Measurements from ENCODE around the gene OVOL2.
A peak's percentile ranks its signal among the peaks of the same experiment; 100 is the strongest.
"Not testable (repeated sequence)": the region's sequence is repeated elsewhere in the genome, so short reads cannot be mapped to it uniquely, and the experiment has no call there.

The OVOL2 gene

DNA sequence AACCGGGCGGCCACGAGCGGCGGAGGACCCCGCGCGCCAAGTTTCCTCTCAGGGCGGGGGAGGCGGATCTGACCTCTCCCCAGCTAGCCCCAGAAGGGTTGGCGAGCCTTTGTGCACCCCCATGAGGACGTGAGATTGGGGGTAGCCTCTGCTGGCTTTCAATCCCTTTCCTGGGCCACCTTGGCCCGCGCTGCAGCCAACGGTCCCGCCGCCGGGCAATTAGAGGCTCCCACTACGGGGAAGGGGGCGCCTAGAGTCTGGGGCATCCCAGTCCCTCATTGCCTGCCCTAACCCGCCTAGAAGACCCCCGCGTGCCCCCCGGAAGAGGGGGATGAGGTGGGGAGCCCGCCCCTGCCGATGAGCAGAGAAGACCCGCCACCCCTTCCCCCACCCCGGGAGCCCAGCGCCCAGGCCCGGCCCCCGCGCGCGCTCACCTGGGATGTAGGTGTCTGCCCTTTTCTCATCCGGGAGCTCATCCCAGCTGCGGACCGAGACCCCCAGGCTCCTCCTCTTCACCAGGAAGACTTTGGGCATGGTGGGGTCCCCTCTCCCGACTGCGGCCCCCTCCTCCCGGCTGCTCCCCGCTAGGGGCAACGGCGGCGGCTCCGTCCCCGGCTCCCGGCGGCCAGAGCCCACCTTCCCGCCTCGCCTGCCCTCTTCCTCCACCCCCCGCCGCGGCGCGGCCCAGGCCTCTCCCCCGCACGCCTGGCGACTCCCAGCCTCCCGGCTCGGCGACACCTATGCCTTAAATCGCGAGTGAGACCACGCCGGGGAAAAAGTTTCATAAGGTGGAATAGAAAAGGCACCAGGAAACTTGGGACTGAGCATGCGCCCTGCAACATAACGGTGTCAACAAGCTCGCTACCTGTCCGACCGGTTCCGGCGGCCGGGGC lies at the start of gene OVOL2:
Gene OVOL2, minus strand, starts transcription at position 816 of the 893 bp plus-strand sequence. Its CDS starts 282 bp downstream, at position 534.
- ATAC-seq (no peak), DNase-seq (peak; percentile 4)

DNA sequence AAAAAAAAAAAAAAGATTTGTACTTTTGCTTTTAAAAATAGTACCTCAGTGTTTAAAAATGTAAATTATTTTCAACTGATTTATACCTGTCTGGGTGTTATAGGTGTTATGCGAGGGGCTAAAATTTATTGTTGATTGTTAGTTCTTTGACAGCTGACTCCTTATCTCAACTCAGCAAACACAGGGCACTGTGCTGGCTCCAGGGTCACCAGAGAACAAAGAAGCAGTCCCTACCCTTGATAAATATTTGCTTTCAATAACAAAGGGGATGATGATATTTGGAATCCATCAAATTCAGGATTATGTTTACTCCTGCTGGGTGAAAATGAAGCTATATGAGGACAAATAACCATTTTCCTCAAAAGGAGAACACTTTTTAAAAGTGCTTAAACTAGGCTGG lies 45.8 kb upstream of the OVOL2 start:
- no peak for ATAC-seq
- DNase-seq, result no peak

DNA sequence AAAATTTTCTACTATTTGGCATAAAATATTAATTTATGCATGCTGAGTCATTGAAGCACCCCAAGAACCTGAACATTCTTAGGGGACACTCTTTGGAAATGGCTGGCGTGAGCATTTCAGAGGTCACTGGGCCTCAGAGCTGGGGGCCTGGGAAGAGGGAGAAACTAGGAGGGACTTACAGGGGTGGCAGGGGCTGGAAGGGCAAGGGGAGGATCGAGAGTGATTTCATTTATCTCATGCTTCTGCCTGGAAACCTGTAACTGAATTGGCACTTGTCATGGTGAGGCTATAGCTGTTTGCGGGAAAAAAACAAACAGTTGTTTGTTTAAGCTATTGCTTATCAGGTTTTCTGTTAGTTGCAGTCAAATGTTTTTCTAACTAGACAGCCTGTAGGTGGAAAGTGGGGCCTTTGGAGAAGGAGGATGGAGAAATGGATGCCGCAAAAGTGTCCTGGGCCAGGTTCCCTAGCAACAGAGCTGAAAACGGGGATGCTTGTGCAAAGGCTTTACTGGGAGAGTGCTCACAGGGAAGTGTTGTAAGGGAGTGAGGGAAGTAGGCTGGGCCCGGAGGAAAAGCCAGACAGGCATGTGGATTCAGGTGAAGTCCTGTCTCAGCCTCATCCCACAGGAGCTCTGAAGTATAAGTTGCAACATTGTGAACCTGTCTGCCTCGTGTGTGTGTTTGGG lies 43.6 kb upstream of the OVOL2 start:
- DNase-seq (no peak), ATAC-seq (no peak)

DNA sequence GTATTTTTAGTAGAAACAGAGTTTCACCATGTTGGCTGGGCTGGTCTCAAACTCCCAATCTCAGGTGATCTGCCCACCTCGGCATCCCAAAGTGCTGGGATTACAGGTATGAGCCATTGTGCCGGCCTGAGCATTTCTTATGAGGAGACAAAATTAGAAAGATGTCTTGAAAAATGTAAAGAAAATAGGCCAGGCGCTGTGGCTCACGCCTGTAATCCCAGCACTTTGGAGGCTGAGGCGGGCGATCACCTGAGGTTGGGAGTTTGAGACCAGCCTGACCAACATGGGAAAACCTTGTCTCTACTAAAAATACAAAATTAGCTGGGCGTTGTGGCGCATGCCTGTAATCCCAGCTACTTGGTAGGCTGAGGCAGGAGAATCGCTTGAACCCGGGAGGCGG lies 42.9 kb upstream of the OVOL2 start:
- ATAC-seq, DNase-seq: not testable (repeated sequence)

DNA sequence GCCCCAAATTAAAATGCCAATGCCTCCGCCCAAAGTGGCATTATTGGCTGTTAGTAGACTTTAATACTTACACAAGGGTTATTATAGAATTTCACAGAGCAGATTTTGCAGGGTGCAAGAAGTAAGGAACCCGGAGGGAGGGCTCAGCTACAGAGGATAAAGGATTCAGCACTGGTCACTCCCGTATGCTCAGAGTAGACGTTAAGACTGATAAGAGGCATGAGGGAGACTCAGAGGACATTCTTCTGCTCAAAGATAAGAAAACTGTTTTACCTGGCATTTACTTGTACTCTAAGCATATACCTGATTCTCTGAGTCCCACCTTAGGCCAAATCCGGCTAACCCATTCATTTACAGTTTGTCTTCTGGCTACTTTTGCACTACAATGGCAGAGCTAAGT lies 36.5 kb upstream of the OVOL2 start:
- DNase-seq (no peak), ATAC-seq (no peak)

DNA sequence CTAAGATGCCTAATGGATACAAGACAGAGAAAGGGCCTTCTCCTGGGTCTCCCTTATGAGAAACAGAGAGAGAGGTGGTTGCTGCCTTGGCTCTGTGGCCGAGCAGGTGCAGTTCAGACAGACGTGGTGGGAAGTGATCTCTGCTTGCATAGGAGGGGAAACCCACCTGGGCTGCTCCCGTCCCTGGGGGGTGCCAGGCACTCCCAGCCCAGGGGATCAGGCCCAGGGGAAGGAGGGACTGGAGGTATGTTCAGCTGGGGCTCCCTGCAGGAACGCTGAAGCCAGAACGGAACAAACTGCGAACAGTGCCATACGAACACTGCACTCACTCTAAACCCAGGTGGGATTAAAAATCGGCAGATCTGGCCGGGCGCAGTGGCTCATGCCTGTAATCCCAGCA lies 35.7 kb upstream of the OVOL2 start:
- no peak for DNase-seq
- no peak for ATAC-seq

DNA sequence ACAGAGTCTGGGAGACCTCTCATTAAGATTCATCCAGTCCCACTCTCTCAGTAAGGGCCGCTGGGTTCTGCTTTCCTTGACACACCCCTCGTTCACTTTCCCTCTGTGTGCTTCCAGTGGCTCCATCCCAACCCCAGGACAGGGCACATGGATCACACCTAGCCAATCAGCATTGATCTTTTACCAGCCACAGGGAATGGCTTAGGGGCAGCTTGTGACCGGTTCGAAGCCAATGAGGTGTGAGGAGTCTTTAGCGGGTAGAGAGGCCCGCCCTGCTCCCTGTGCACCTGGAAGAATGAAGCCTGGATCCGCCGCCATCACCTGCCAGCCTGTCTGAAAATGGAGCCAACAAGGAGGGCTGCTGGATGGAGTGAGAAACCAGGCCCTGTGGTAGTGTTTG lies 35.2 kb upstream of the OVOL2 start:
- ATAC-seq, result no peak
- DNase-seq, result no peak

DNA sequence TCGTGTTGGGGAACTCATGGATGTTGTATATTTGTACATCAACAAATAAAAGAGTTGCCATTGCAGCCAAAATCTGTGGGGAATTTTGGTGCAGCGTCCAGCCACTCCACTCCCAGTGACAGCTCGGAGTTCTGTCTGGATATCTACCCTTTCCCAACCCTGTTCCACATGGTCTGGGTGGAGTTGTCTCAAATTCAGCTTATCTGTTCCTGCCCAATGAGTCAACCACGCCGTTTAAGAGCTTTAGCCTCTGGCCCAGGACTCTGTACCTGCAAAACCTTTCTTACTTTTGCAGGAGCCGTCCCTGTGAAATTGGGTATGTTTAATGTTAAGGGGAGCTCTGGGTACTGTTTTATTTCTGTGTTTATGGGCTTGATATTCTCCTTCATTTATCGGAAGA lies 33.9 kb upstream of the OVOL2 start:
- DNase-seq (no peak), ATAC-seq (no peak)

DNA sequence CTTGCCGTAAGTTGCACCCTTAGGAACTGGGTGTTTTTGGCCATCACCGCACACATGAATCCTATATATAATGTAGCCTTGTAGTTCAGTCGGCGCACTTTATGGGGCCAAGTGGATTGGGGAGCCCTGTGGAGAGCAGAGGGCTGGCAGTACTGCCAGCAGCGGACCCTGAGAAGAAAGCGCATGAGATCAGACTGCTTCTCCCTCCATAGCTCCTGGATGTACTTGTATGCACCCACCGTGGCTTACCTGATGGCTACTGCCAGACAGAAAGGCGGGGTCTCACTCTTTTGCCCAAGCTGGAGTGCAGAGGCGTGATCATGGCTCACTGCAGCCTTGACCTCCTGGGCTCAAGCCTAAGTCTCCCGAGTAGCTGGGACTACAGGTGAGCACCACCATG lies 32.8 kb upstream of the OVOL2 start:
- ATAC-seq (no peak), DNase-seq (no peak)

DNA sequence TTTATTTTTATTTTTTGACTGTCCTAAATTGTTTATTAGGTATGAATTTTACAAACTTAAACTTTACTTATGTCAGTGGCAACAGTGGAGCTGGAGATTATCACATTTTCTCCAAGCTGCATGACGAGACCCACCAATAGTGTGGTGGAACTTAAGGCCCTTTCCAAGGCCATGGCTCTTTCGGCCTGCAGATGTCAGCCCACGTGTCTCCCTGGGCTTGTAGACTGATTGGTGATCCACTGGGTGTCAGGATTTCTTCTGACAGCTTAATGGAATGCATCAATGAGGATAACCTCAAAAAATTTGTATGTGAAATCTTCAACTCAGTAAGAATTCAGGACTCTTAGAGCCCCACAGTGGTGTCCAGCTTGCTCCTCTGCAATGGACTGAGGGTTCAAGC lies 32.3 kb upstream of the OVOL2 start:
- DNase-seq, result no peak

DNA sequence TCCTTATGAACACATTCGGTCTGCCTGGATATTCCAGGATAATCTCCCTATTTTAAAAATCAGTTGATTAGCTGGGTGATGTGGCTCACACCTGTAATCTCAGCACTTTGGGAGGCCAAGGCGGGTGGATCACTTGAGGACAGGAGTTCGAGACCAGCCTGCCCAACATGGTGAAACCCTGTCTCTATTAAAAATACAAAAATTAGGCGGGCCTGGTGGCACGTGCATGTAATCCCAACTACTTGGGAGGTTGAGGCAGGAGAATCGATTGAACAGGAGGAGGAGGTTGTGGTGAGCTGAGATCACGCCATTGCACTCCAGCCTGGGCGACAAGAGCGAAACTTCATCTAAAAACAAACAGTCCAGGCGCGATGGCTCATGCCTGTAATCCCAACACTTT lies 31.1 kb upstream of the OVOL2 start:
- not testable (repeated sequence) for DNase-seq, ATAC-seq

More for the DNA sequence above, 32.3 kb upstream of the OVOL2 start:
- ATAC-seq, result no peak

DNA sequence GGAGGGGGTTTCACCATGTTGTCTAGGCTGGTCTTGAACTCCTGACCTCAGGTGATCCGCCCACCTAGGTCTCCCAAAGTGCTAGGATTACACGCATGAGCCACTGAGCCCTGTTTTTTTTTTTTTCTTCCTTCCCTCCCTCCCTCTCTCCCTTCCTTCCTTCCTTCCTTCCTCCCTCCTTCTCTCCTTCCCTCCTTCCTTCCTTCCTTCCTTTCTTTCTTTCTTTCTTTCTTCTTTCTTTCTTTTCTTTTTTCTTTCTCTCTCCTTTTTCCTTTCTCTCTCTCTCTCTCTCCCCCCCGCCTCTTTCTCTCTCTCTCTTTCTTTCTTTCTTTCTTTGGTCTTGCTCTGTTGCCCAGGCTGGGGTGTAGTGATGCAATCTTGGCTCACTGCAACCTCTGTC lies 30.6 kb upstream of the OVOL2 start:
- ATAC-seq, DNase-seq: not testable (repeated sequence)

DNA sequence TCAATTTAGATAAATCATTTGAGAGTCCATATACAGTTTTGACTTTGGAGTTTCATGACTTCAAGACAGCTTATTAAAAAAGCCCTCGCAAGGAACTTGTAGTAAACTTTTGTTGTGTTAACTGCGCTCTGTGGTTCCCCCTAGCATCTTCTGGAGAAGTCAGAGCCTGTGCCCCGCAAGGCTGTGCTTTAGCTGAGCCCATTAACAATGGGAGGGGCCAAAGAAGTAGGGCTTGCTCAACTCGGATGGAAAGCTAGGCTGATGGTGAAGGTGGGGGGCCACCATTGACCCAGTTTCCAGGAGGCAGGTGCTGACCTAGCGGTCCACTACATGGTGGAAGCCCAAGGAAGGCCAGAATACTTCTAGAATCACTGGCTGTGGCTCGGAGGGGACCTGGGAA lies 29.3 kb upstream of the OVOL2 start:
- DNase-seq, result no peak
- ATAC-seq, result no peak

DNA sequence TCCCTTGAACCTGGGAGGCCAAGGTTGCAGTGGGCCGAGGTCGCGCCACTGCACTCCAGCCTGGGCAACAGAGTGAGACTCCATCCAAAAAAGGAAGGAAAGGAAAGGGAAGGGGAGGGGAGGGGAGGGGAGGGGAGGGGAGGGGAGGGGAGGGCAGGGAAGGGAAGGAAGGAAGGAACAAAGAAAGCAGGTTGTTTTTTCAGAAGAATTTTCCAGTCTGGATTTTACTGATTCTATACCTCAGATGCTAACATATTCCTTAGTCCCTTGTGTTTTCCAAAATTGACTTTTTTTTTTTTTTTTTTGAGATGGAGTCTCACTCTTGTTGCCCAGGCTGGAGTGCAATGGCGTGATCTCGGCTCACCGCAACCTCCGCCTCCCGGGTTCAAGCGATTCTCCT lies 23.1 kb upstream of the OVOL2 start:
- ATAC-seq, DNase-seq: not testable (repeated sequence)

DNA sequence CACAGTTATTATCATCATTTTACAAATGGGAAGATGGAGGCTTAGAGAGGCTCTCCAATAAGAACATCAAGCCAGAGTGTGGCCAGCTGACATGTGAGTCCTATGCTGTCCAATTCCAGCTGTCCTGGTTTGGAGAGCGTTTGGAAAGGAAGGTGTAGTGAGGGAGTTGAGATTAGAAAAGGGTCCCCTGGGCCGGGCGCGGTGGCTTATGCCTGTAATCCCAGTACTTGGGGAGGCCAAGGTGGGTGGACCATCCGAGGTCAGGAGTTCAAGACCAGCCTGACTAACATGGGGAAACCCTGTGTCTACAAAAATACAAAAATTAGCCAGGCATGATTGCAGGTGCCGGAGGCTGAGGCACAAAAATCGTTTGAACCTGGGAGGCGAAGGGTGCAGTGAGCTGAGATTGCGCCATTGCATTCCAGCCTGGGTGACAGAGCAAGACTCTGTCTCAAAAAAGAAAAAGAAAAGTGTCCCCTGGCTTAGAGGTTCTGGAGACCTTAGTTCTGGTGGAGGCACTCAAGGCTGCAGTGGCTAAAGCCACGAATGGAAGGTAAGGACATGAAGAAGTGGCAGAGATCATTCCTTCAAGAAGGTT lies 22.1 kb upstream of the OVOL2 start:
- ATAC-seq (no peak), DNase-seq (no peak)

DNA sequence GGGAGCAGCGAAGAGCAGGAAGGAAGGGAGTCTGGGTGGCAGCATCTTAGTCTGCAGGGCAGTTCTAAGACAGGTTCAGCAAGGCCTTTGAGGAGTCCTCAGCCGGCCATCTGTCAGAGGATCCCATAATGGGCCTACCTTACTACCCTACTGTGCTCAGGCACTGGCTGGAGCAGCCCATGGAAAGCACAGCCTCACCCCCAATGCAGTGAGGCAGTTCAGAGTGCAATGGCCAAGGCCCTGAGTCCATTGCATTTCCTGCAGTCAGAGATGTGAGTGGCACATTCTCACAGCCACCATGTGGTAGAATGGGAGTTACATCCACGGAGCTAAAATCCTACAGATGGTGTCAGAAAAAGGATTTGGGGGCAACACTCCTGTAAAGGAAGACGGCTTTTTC lies 19.4 kb upstream of the OVOL2 start:
- DNase-seq (no peak), ATAC-seq (no peak)

DNA sequence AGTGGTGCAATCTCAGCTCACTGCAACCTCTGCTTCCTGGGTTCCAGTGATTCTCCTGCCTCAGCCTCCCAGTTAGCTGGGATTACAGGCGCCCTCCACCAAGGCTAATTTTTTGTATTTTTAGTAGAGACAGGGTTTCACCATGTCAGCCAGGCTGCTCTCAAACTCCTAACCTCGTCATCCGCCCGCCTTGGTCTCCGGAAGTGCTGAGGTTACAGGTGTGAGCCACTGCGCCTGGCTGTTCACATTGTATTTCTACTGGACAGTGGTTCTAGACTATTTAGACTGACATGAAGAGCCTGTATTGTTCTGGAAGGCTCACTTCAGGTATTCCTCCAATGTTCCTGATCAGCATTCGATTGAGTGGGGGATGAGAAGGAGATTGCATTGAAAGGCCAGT lies 14.8 kb upstream of the OVOL2 start:
- ATAC-seq, result no peak
- no peak for DNase-seq

DNA sequence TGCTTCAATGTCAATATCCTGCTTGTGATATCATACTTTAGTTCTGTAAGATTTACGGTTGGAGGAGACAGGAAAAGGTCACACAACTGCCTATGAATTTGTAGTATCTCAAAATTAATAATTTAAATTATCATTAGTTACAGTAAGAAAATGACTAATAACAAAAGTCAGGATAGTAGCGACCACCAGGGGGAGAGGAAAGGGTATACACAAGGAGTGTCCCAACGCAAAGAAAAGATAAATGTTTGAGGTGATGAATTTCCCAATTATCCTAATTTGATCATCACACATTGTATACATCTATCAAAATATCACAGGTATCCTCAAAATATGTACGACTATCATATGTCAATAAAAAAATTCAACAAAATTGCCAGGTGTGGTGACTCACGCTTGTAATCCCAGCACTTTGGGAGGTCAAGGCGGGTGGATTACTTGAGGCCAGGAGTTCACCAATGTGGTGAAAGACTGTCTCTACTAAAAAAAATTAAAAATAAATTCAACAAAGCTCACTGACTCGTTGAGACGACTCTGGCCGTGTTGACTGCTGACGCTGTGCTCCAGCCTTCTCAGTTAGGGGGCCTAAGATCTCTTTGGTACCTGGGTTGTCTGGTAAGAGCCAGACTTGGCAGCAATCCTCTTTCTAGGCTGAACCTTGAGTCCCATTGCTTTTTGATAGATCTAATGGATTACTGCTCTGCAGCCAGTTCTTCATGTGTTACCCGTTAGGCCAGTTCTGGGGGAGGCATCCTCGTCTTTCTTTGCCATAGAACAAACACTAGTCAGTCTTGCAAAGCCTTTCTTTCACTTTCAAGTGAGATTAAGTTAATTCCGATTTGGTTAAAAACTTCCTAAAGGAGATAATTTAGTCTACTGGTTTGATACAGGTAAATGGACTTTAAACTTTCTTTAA lies 9.0 kb upstream of the OVOL2 start:
- DNase-seq (no peak), ATAC-seq (no peak)

DNA sequence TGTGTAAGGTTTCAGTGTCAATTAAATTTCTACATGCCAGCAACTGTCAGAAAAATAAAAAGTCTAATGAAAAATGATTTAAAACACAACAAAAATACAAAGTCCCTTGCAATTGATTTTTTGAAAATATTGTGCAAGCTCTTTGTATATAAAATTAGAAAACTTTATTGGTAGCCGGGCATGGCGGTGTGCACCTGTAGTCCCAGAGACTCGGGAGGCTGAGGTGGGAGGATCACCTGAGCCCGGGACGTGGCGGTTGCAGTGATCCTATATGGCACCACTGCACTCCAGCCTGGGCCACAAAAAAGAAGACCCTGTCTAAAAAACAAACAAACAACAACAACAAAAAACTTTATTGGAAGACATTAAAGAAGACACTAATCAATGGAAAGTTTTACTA lies 6.0 kb upstream of the OVOL2 start:
- DNase-seq, result no peak
- no peak for ATAC-seq

DNA sequence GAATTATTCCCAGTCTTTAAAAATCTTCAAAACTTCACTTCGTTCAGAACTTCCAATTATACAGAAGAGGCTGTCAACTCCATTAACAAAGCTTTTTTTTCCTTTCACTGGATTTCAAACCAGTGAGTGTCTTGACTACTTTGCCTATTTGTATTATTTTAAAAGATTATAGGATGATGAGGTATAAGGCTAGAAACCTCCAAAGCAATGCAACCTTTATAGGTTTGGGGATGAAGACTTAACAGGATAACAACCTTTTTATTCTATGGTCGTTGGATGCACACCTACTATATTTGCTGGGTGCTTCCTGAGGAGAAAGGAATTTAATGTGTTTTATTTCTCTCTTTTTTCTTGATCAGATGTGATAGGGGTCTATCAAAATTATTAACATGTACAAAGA lies 1.9 kb upstream of the OVOL2 start:
- DNase-seq, result no peak

DNA sequence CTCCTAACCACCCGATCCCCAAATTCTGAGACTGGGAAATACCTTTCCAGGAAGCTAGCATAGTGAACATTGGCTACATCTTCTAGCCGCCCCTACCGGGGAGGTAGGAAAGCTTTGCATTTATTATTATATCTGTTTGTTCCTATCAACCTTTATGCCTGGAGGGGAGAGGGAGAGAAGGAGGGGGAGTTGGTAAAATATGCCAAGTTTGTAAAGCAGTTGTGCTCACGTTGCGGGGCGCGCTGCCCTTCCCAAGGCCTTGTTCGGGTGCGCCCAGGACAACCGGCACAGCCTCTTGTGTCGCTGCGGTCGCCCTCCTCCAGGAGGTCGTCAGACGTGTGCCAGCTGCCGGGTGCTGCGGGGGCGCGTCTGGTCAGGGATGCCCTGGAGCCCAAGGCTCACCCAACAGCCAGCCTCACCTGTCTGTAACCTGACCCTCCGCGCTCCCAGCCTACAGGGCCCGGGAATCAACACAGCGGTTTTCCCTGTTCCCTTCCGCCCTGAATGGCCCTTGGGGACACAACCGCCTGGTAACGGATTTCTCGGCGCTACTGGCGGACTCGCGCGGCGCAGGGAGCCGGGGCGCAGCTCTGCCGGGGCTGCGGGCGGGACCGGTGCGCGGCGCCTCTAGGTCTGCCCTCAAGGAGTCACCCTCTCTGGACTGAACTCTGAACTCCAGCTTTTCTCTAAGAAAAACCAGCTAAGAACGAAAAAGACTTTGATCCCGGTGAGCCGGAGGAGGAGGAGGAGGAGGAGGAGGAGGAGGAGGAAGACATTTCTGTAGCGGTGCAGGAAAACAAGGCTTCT lies 1.1 kb upstream of the OVOL2 start:
- ATAC-seq, result peak; percentile 32
- DNase-seq, result no peak

More for the DNA sequence above, 1.9 kb upstream of the OVOL2 start:
- ATAC-seq, result no peak
